ENCODE data around the gene IL17RB.
A peak's percentile ranks its signal among the peaks of the same experiment; 100 is the strongest.

The IL17RB gene

GRCh38 chr3:53865732-53866499 is 19.5 kb downstream of the IL17RB start:
- Histone ChIP-seq H2BK12ac (ENCODE audit: low read length in 2 of 2) (no peak overlapping the region), H3K18ac (ENCODE audit: low read depth in 1 of 2, low read length in 2 of 2) (no peak overlapping the region), H2BK120ac (ENCODE audit: low read depth, low read length) (no peak overlapping the region), H3K36me3 (ENCODE audit: control insufficient read depth in 1 of 2, insufficient read depth in 2 of 2, low read depth in 1 of 2, low read length in 2 of 2) (peaks cover 41 to 92% of the 10 kb centered on the region in 2 experiments), H4K8ac (ENCODE audit: low read length) (no peak overlapping the region), H3K23ac (ENCODE audit: low read length in 2 of 2) (no peak overlapping the region), H3K79me1 (replicated peaks; ENCODE audit: low read length, poor library complexity, severe bottlenecking) (peaks cover 19% of the 10 kb centered on the region), H3K14ac (ENCODE audit: low read length in 2 of 2) (no peak overlapping the region), H2AK5ac (ENCODE audit: low read length, severe bottlenecking) (no peak overlapping the region), H2BK15ac (ENCODE audit: low read depth, poor library complexity, severe bottlenecking) (no peak overlapping the region), H2BK5ac (ENCODE audit: low read depth, low read length, poor library complexity, severe bottlenecking) (no peak overlapping the region), H3K9ac (ENCODE audit: low read length) (no peak overlapping the region), H3K27me3 (ENCODE audit: control insufficient read depth in 1 of 2, insufficient read depth in 1 of 2, low read length in 2 of 2) (no peaks in the 10 kb centered on the region), H3K27ac (ENCODE audit: low read length, poor library complexity, severe bottlenecking) (no peak overlapping the region), H4K91ac (ENCODE audit: low read length) (no peak overlapping the region), H2AFZ (ENCODE audit: low read depth, low read length) (no peak overlapping the region), H3K4ac (ENCODE audit: low read depth in 1 of 2, low read length in 2 of 2) (no peak overlapping the region), H3K4me3 (ENCODE audit: insufficient read depth in 1 of 2, low read depth in 1 of 2, low read length in 2 of 2) (no peak overlapping the region), H3K4me1 (ENCODE audit: control insufficient read depth, insufficient read depth, low read depth, low read length) (no peaks in the 10 kb centered on the region), H3K9me3 (ENCODE audit: control insufficient read depth, low read length) (no peaks in the 10 kb centered on the region), H3K4me2 (ENCODE audit: low read length, poor library complexity, severe bottlenecking) (no peak overlapping the region)
- DNase-seq: no peak
- 86% methylated on average over 1 of the region's 5 CpGs for WGBS

- Histone ChIP-seq H3K14ac (ENCODE audit: low read length in 2 of 2) (peak overlapping the region in 1 of 2 experiments; percentile 77), H3K27me3 (ENCODE audit: control insufficient read depth in 1 of 2, insufficient read depth in 1 of 2, low read length in 2 of 2) (no peaks in the 10 kb centered on the region), H3K18ac (ENCODE audit: low read depth in 1 of 2, low read length in 2 of 2) (peak overlapping the region in 1 of 2 experiments; percentile 55), H3K4ac (ENCODE audit: low read depth in 1 of 2, low read length in 2 of 2) (peak overlapping the region in 1 of 2 experiments; percentile 69), H2BK5ac (ENCODE audit: low read depth, low read length, poor library complexity, severe bottlenecking) (no peak overlapping the region), H3K9me3 (ENCODE audit: control insufficient read depth, low read length) (no peaks in the 10 kb centered on the region), H3K4me1 (ENCODE audit: control insufficient read depth, insufficient read depth, low read depth, low read length) (peaks cover 6% of the 10 kb centered on the region), H3K36me3 (ENCODE audit: control insufficient read depth in 1 of 2, insufficient read depth in 2 of 2, low read depth in 1 of 2, low read length in 2 of 2) (peaks cover 17 to 71% of the 10 kb centered on the region in 2 experiments), H2BK15ac (ENCODE audit: low read depth, poor library complexity, severe bottlenecking) (no peak overlapping the region), H2BK12ac (ENCODE audit: low read length in 2 of 2) (peak overlapping the region in 1 of 2 experiments; percentile 37), H3K79me1 (replicated peaks; ENCODE audit: low read length, poor library complexity, severe bottlenecking) (peaks cover 12% of the 10 kb centered on the region), H3K27ac (ENCODE audit: low read length, poor library complexity, severe bottlenecking) (peak overlapping the region; percentile 55), H4K91ac (ENCODE audit: low read length) (peak overlapping the region; percentile 4), H2AK5ac (ENCODE audit: low read length, severe bottlenecking) (peak overlapping the region; percentile 60), H2BK120ac (ENCODE audit: low read depth, low read length) (no peak overlapping the region), H3K9ac (ENCODE audit: low read length) (peak overlapping the region; percentile 97), H4K8ac (ENCODE audit: low read length) (peak overlapping the region; percentile 28), H3K4me3 (ENCODE audit: insufficient read depth in 1 of 2, low read depth in 1 of 2, low read length in 2 of 2) (peak overlapping the region; percentile 15 to 95), H2AFZ (ENCODE audit: low read depth, low read length) (no peak overlapping the region), H3K4me2 (ENCODE audit: low read length, poor library complexity, severe bottlenecking) (peak overlapping the region; percentile 78), H3K23ac (ENCODE audit: low read length in 2 of 2) (peak overlapping the region in 1 of 2 experiments; percentile 96)
- WGBS: 67% methylated on average over 10 of the region's 10 CpGs
- DNase-seq: peak; percentile 38
Measured at GRCh38 chr3:53880396-53881345, 34.3 kb downstream of the IL17RB start.

GRCh38 chr3:53881691-53882593 is 35.6 kb downstream of the IL17RB start, which contains the start of gene ACTR8:
TSS of gene ACTR8 (minus strand) at chr3:53882152. CDS start at chr3:53882101, 51 bp downstream.
- Histone ChIP-seq H2BK5ac (ENCODE audit: low read depth, low read length, poor library complexity, severe bottlenecking) (peak within 1 kb of the TSS; percentile 3), H3K14ac (ENCODE audit: low read length in 2 of 2) (peak within 1 kb of the TSS in 1 of 2 experiments; percentile 77), H3K36me3 (ENCODE audit: control insufficient read depth in 1 of 2, insufficient read depth in 2 of 2, low read depth in 1 of 2, low read length in 2 of 2) (peaks cover 10 to 67% of the 10 kb centered on the region in 2 experiments), H2BK120ac (ENCODE audit: low read depth, low read length) (peak within 1 kb of the TSS; percentile 80), H3K4me3 (ENCODE audit: insufficient read depth in 1 of 2, low read depth in 1 of 2, low read length in 2 of 2) (peak within 1 kb of the TSS; percentile 74 to 95), H3K23ac (ENCODE audit: low read length in 2 of 2) (peak within 1 kb of the TSS in 1 of 2 experiments; percentile 96), H3K4ac (ENCODE audit: low read depth in 1 of 2, low read length in 2 of 2) (peak within 1 kb of the TSS; percentile 39 to 69), H4K8ac (ENCODE audit: low read length) (peak within 1 kb of the TSS; percentile 95), H3K9me3 (ENCODE audit: control insufficient read depth, low read length) (no peaks in the 10 kb centered on the region), H2BK15ac (ENCODE audit: low read depth, poor library complexity, severe bottlenecking) (peak within 1 kb of the TSS; percentile 2), H3K79me1 (replicated peaks; ENCODE audit: low read length, poor library complexity, severe bottlenecking) (peaks cover 12% of the 10 kb centered on the region), H3K27me3 (ENCODE audit: control insufficient read depth in 1 of 2, insufficient read depth in 1 of 2, low read length in 2 of 2) (no peaks in the 10 kb centered on the region), H3K9ac (ENCODE audit: low read length) (peak within 1 kb of the TSS; percentile 97), H3K18ac (ENCODE audit: low read depth in 1 of 2, low read length in 2 of 2) (peak within 1 kb of the TSS; percentile 90 to 97), H2AK5ac (ENCODE audit: low read length, severe bottlenecking) (peak within 1 kb of the TSS; percentile 60), H2BK12ac (ENCODE audit: low read length in 2 of 2) (peak within 1 kb of the TSS in 1 of 2 experiments; percentile 29), H2AFZ (ENCODE audit: low read depth, low read length) (peak within 1 kb of the TSS; percentile 49), H3K4me1 (ENCODE audit: control insufficient read depth, insufficient read depth, low read depth, low read length) (peaks cover 6% of the 10 kb centered on the region), H3K4me2 (ENCODE audit: low read length, poor library complexity, severe bottlenecking) (peak within 1 kb of the TSS; percentile 78), H3K27ac (ENCODE audit: low read length, poor library complexity, severe bottlenecking) (peak within 1 kb of the TSS; percentile 84), H4K91ac (ENCODE audit: low read length) (peak within 1 kb of the TSS; percentile 85)
- WGBS: 3% methylated on average over 41 of the region's 65 CpGs
- DNase-seq: peak; percentile 90
